ENCODE results near the gene SLCO2B1.

Gene SLCO2B1

DNA sequence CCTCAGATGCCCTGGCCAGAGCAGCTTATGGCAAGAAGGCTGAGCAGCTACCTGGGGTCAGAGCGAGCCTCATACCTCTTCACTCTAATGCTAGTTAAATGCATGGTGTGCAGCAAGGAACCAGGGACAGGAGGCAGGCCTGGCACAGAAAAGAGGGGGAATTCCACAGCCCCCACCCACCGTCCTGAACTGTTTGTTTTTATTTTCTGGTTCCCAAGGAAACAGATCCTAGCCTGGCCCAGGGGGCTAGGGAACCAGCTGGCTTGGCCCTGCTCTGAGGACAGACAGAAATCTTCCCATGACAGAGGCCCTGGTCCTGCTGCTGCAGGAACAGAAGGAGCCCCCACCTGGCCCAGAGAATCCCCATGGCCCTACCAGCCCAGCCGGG lies 40.4 kb downstream of the SLCO2B1 start:
- H3K27ac ChIP-seq (replicated peaks): no peak overlapping the region

DNA sequence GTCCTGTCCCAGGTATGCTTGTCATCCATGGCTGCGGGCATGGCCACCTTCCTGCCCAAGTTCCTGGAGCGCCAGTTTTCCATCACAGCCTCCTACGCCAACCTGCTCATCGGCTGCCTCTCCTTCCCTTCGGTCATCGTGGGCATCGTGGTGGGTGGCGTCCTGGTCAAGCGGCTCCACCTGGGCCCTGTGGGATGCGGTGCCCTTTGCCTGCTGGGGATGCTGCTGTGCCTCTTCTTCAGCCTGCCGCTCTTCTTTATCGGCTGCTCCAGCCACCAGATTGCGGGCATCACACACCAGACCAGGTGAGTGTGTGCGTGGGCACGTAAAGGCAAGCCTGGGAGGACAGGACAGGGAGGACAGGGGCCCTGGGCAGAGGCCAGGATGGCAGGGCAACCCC lies 42.4 kb downstream of the SLCO2B1 start:
- Histone ChIP-seq H3K4me3 (replicated peaks; ENCODE audit: insufficient read depth, low read length) (no peak overlapping the region), H3K27ac (replicated peaks) (no peak overlapping the region), H3K27me3 (ENCODE audit: insufficient read depth, poor library complexity, severe bottlenecking) (no peaks in the 10 kb centered on the region)
- DNase-seq (ENCODE audit: low read depth in 1 of 2, low spot score in 1 of 2): no peak
- TF ChIP-seq GABPA (IDR thresholded peaks at IDR 0.05; ENCODE audit: low read depth) (no peak), SPI1 (IDR thresholded peaks at IDR 0.05; ENCODE audit: borderline replicate concordance, low read depth) (no peak), POLR2AphosphoS5 (IDR thresholded peaks at IDR 0.05; ENCODE audit: low read depth) (no peak)
- TF ChIP-seq, protein P1, sequence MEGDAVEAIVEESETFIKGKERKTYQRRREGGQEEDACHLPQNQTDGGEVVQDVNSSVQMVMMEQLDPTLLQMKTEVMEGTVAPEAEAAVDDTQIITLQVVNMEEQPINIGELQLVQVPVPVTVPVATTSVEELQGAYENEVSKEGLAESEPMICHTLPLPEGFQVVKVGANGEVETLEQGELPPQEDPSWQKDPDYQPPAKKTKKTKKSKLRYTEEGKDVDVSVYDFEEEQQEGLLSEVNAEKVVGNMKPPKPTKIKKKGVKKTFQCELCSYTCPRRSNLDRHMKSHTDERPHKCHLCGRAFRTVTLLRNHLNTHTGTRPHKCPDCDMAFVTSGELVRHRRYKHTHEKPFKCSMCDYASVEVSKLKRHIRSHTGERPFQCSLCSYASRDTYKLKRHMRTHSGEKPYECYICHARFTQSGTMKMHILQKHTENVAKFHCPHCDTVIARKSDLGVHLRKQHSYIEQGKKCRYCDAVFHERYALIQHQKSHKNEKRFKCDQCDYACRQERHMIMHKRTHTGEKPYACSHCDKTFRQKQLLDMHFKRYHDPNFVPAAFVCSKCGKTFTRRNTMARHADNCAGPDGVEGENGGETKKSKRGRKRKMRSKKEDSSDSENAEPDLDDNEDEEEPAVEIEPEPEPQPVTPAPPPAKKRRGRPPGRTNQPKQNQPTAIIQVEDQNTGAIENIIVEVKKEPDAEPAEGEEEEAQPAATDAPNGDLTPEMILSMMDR (IDR thresholded peaks at IDR 0.05; ENCODE audit: insufficient read depth, low read length): no peak
- TF ChIP-seq, protein P2, sequence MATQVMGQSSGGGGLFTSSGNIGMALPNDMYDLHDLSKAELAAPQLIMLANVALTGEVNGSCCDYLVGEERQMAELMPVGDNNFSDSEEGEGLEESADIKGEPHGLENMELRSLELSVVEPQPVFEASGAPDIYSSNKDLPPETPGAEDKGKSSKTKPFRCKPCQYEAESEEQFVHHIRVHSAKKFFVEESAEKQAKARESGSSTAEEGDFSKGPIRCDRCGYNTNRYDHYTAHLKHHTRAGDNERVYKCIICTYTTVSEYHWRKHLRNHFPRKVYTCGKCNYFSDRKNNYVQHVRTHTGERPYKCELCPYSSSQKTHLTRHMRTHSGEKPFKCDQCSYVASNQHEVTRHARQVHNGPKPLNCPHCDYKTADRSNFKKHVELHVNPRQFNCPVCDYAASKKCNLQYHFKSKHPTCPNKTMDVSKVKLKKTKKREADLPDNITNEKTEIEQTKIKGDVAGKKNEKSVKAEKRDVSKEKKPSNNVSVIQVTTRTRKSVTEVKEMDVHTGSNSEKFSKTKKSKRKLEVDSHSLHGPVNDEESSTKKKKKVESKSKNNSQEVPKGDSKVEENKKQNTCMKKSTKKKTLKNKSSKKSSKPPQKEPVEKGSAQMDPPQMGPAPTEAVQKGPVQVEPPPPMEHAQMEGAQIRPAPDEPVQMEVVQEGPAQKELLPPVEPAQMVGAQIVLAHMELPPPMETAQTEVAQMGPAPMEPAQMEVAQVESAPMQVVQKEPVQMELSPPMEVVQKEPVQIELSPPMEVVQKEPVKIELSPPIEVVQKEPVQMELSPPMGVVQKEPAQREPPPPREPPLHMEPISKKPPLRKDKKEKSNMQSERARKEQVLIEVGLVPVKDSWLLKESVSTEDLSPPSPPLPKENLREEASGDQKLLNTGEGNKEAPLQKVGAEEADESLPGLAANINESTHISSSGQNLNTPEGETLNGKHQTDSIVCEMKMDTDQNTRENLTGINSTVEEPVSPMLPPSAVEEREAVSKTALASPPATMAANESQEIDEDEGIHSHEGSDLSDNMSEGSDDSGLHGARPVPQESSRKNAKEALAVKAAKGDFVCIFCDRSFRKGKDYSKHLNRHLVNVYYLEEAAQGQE (IDR thresholded peaks at IDR 0.05; ENCODE audit: insufficient replicate concordance, low read depth): no peak

More for the DNA sequence above, 40.4 kb downstream of the SLCO2B1 start:
- Histone ChIP-seq H3K4me3 (replicated peaks; ENCODE audit: insufficient read depth, low read length) (no peak overlapping the region), H3K27me3 (ENCODE audit: insufficient read depth, poor library complexity, severe bottlenecking) (no peaks in the 10 kb centered on the region)
- TF ChIP-seq GABPA (IDR thresholded peaks at IDR 0.05; ENCODE audit: low read depth): no peak
- TF ChIP-seq, protein P2 (IDR thresholded peaks at IDR 0.05; ENCODE audit: insufficient replicate concordance, low read depth): no peak
- TF ChIP-seq, protein P1 (IDR thresholded peaks at IDR 0.05; ENCODE audit: insufficient read depth, low read length): no peak
- no peak for TF ChIP-seq POLR2AphosphoS5 (IDR thresholded peaks at IDR 0.05; ENCODE audit: low read depth)
- no peak for TF ChIP-seq SPI1 (IDR thresholded peaks at IDR 0.05; ENCODE audit: borderline replicate concordance, low read depth)
- no peak for DNase-seq (ENCODE audit: low read depth in 1 of 2, low spot score in 1 of 2)

DNA sequence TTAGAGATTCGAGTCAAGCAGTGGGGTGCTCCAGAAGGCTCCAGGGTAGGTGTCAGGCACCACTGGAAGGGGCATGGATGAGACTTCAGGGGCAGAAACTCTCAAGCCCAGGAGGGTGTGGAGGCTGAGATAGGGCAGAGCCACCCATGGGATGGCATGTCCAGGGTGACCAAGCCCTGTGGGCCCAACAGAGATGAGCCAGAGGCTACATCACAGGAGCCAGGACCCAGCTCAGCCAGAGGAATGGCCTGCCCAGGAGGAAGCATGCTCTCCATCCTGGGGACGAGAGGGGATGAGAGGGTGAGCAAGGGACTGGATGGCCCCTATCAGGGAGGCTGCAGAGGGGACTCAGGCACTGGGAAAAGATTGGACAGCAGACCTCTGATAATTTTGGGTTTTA lies 42.8 kb downstream of the SLCO2B1 start:
- H3K27ac ChIP-seq (replicated peaks): no peak overlapping the region
- H3K4me3 ChIP-seq (replicated peaks; ENCODE audit: insufficient read depth, low read length): no peak overlapping the region
- no peak for TF ChIP-seq SPI1 (IDR thresholded peaks at IDR 0.05; ENCODE audit: borderline replicate concordance, low read depth)
- TF ChIP-seq POLR2AphosphoS5 (IDR thresholded peaks at IDR 0.05; ENCODE audit: low read depth): no peak
- TF ChIP-seq, protein P1 (IDR thresholded peaks at IDR 0.05; ENCODE audit: insufficient read depth, low read length): no peak
- no peak for TF ChIP-seq GABPA (IDR thresholded peaks at IDR 0.05; ENCODE audit: low read depth)
- TF ChIP-seq, protein P2 (IDR thresholded peaks at IDR 0.05; ENCODE audit: insufficient replicate concordance, low read depth): no peak
- no peaks in the 10 kb centered on the region for H3K27me3 ChIP-seq (ENCODE audit: insufficient read depth, poor library complexity, severe bottlenecking)
- DNase-seq (ENCODE audit: low read depth in 1 of 2, low spot score in 1 of 2): no peak

Measured in HL-60 (cell line).